GM23338 (cell line): ENCODE measurements around the gene ZNF555. TPM values are rescaled to one million over a fixed set of nuclear protein-coding genes. Genes with fewer than 3 reads are reported as not detected.

Experiments
- ATAC-seq: fragments of 200-7000 bp; cut with Tn5 transposase; 3 replicates; pipeline ENCODE4 v1.9.1; 2020
- DNase-seq: peaks from one replicate; pipeline ENCODE4 v3.0.0-alpha.2; 2015; ENCODE audit warnings: low spot score
- H2AFZ ChIP-seq: fragments of 200-600 bp; sonication (generic); 2 replicates; pipeline ENCODE4 v1.8.0; 2016; ENCODE audit warnings: antibody characterized with exemption, mild to moderate bottlenecking, moderate library complexity
- H3F3A ChIP-seq: fragments of 200-600 bp; sonication (generic); replicated peaks from 2 replicates; pipeline ENCODE4 v1.8.0; 2017; ENCODE audit warnings: antibody characterized with exemption, mixed run types, low read depth
- H3K27ac ChIP-seq: fragments of 200-600 bp; sonication (generic); 2 replicates; pipeline ENCODE4 v1.6.1; 2016; ENCODE audit warnings: low read depth
- H3K27me3 ChIP-seq: fragments of 200-600 bp; sonication (generic); 2 replicates; pipeline ENCODE4 v1.8.0; 2016; ENCODE audit warnings: mild to moderate bottlenecking, mixed run types, moderate library complexity; ENCODE audit not compliant: insufficient read depth
- H3K36me3 ChIP-seq: fragments of 200-600 bp; sonication (generic); 2 replicates; pipeline ENCODE4 v1.8.0; 2016; ENCODE audit warnings: mild to moderate bottlenecking; ENCODE audit not compliant: insufficient read depth
- H3K4me1 ChIP-seq: fragments of 200-600 bp; sonication (generic); 2 replicates; pipeline ENCODE4 v1.8.0; 2016; ENCODE audit warnings: mild to moderate bottlenecking, moderate library complexity; ENCODE audit not compliant: insufficient read depth
- H3K4me2 ChIP-seq: fragments of 200-600 bp; sonication (generic); 2 replicates; pipeline ENCODE4 v1.7.1; 2017; ENCODE audit warnings: mixed run types
- H3K4me3 ChIP-seq: fragments of 200-600 bp; sonication (generic); 2 replicates; pipeline ENCODE4 v1.6.1; 2016; ENCODE audit warnings: mixed run types
- H3K79me2 ChIP-seq: fragments of 200-600 bp; sonication (generic); replicated peaks from 2 replicates; pipeline ENCODE4 v1.8.0; 2017; ENCODE audit warnings: mild to moderate bottlenecking; ENCODE audit not compliant: insufficient read depth
- H3K9me2 ChIP-seq: fragments of 200-600 bp; sonication (generic); 2 replicates; pipeline ENCODE4 v1.8.0; 2017; ENCODE audit not compliant: insufficient read depth
- H4K20me1 ChIP-seq: fragments of 200-600 bp; sonication (generic); replicated peaks from 2 replicates; pipeline ENCODE4 v1.8.0; 2017; ENCODE audit warnings: mild to moderate bottlenecking; ENCODE audit not compliant: insufficient read depth
- H3K27ac Mint-ChIP-seq: 2 replicates; pipeline ENCODE4 v1.8.0; 2020; ENCODE audit warnings: inconsistent platforms, mild to moderate bottlenecking, moderate library complexity, mixed read lengths
- H3K27me3 Mint-ChIP-seq: 3 replicates; pipeline ENCODE4 v1.8.0; 2022; ENCODE audit warnings: low read depth, mild to moderate bottlenecking, moderate library complexity, mixed read lengths, inconsistent platforms; ENCODE audit not compliant: insufficient read depth, poor library complexity
- H3K36me3 Mint-ChIP-seq: 3 replicates; pipeline ENCODE4 v1.8.0; 2021; ENCODE audit warnings: low read depth, mild to moderate bottlenecking, inconsistent platforms, moderate library complexity, mixed read lengths
- H3K4me1 Mint-ChIP-seq: 3 replicates; pipeline ENCODE4 v1.8.0; 2020; ENCODE audit warnings: mild to moderate bottlenecking, inconsistent platforms, mixed read lengths
- H3K4me3 Mint-ChIP-seq: 3 replicates; pipeline ENCODE4 v1.8.0; 2021; ENCODE audit warnings: moderate library complexity, mild to moderate bottlenecking, inconsistent platforms, mixed read lengths
- H3K9me3 Mint-ChIP-seq: 3 replicates; pipeline ENCODE4 v1.8.0; 2020; ENCODE audit warnings: moderate library complexity, mild to moderate bottlenecking, inconsistent platforms, mixed read lengths
- CTCF ChIP-seq, 2 experiments: fragments of 200-600 bp in 1 of 2; sonication (generic) in 1 of 2; conservative IDR thresholded peaks; 2 replicates each; pipeline versions ENCODE4 v1.5.1 to v1.6.1; 2016 to 2017; ENCODE audit warnings: antibody characterized with exemption in 2 of 2, low read depth in 2 of 2, mild to moderate bottlenecking in 2 of 2, moderate library complexity in 1 of 2
- JUNB ChIP-seq: IDR thresholded peaks from one replicate; pipeline ENCODE4 v1.6.1; 2016; ENCODE audit warnings: antibody characterized with exemption; ENCODE audit not compliant: unreplicated experiment
- NANOG ChIP-seq: IDR thresholded peaks from 2 replicates; pipeline ENCODE4 v1.6.1; 2016; ENCODE audit warnings: antibody characterized with exemption, borderline replicate concordance
- ZNF114 ChIP-seq: fragments of 250-450 bp; sonication (Bioruptor Pico); IDR thresholded peaks from 2 replicates; pipeline ENCODE4 v1.5.0; 2020; ENCODE audit warnings: mild to moderate bottlenecking, moderate library complexity
- ZNF331 ChIP-seq: fragments of 250-450 bp; sonication (Bioruptor Pico); IDR thresholded peaks from 2 replicates; pipeline ENCODE4 v1.5.0; 2020; ENCODE audit warnings: low read depth, mild to moderate bottlenecking, moderate library complexity
- polyA plus RNA-seq: library from polyadenylated mRNA; unstranded; fragments of >200 nt; fragmentation: Nextera tagmentation; extraction: Ambion mirVana; gene quantifications from 2 replicates; pipeline ENCODE4 v1.2.1, GENCODE V29; 2016
- total RNA-seq: library from RNA; depleted of rRNA; stranded (reverse); fragments of >200 nt; shearing (Covaris generic); gene quantifications from 2 replicates; pipeline ENCODE4 v1.2.3, GENCODE V29; 2014

Gene ZNF555
- total and polyA plus RNA-seq, 2 experiments from 2014 or later = 3.5 to 7.5 TPM

DNA sequence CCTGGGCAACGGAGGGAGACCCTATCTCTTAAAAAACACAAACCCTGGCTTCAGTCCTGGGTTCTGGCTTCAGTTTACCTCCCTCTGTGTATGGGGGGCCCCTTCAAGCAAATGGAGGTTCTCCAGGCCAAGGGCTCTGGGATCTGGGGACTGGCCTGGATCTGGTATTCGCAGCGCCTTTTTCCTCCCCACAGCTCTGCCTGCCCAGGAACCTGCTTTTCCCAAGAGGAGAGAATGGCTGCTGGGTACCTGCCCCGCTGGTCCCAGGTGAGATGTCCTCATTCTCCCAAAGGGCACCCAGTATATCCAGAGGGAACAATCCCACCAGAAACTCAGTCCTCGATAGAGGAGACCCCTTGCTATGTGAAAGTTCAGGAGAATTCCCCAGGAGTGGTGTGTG lies 18.4 kb upstream of the ZNF555 start:
- H4K20me1 ChIP-seq = no peaks in the 10 kb centered on the region
- H3K36me3 Mint-ChIP-seq = peaks cover 43% of the 10 kb centered on the region
- TF ChIP-seq ZNF331 (CRISPR knock-in tag) (no peak), JUNB (no peak), NANOG (no peak)
- ATAC-seq (no peak), DNase-seq (no peak)
- H3K4me1 Mint-ChIP-seq = no peaks in the 10 kb centered on the region; the same call in 2 of the 3 replicates
- H3K4me3 ChIP-seq = no peak overlapping the region
- peaks cover 5% of the 10 kb centered on the region for H3K27me3 Mint-ChIP-seq
- H3K9me3 Mint-ChIP-seq = peaks cover 28% of the 10 kb centered on the region
- H3K4me2 ChIP-seq = no peak overlapping the region
- no peak overlapping the region for H3K27ac Mint-ChIP-seq
- H3F3A ChIP-seq = no peaks in the 10 kb centered on the region
- H2AFZ ChIP-seq = no peak overlapping the region
- H3K27me3 ChIP-seq = no peaks in the 10 kb centered on the region
- H3K36me3 ChIP-seq = no peaks in the 10 kb centered on the region
- H3K4me3 Mint-ChIP-seq = no peak overlapping the region
- no peak overlapping the region for H3K27ac ChIP-seq
- no peaks in the 10 kb centered on the region for H3K79me2 ChIP-seq
- H3K9me2 ChIP-seq = no peaks in the 10 kb centered on the region
- no peaks in the 10 kb centered on the region for H3K4me1 ChIP-seq

DNA sequence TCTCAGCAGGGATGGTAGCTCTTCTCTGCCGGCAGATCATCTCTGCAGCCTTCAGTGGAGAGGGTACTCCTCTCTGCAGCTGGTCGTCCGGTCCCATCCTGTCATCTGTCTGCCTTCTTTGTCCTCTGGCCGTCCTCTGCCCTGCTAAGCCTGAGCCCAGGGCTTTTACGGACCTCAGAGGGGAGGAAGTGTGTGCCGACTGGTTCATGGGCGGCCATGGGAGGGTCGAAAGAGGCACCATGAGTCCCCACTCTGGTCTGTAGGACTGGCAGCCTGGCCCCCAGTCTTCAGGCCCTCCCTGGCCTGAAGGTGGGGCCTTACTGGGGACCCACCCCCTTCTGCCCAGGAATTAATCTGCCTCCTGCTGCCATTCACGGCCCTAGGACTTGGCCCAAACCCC lies 17.6 kb upstream of the ZNF555 start:
- no peaks in the 10 kb centered on the region for H3K27me3 ChIP-seq
- H3K4me3 ChIP-seq = no peak overlapping the region
- H3K27ac ChIP-seq = no peak overlapping the region
- no peaks in the 10 kb centered on the region for H3F3A ChIP-seq
- no peak overlapping the region for H3K4me2 ChIP-seq
- H3K79me2 ChIP-seq = no peaks in the 10 kb centered on the region
- H3K36me3 ChIP-seq = no peaks in the 10 kb centered on the region
- DNase-seq (no peak), ATAC-seq (no peak)
- no peak overlapping the region for H2AFZ ChIP-seq
- TF ChIP-seq ZNF331 (CRISPR knock-in tag) (no peak), ZNF114 (CRISPR knock-in tag) (no peak), NANOG (no peak)
- H3K4me1 Mint-ChIP-seq = no peaks in the 10 kb centered on the region; the same call in 2 of the 3 replicates
- peaks cover 5% of the 10 kb centered on the region for H3K27me3 Mint-ChIP-seq
- no peaks in the 10 kb centered on the region for H4K20me1 ChIP-seq
- peaks cover 51% of the 10 kb centered on the region for H3K36me3 Mint-ChIP-seq
- H3K27ac Mint-ChIP-seq = no peak overlapping the region
- H3K4me1 ChIP-seq = no peaks in the 10 kb centered on the region
- no peaks in the 10 kb centered on the region for H3K9me2 ChIP-seq
- H3K4me3 Mint-ChIP-seq = no peak overlapping the region
- peaks cover 36% of the 10 kb centered on the region for H3K9me3 Mint-ChIP-seq

- DNase-seq (no peak), ATAC-seq (no peak)
- H3K79me2 ChIP-seq = no peaks in the 10 kb centered on the region
- H3K27ac Mint-ChIP-seq = no peak overlapping the region
- no peak overlapping the region for H3K27ac ChIP-seq
- H3K4me2 ChIP-seq = no peak overlapping the region
- H3K36me3 Mint-ChIP-seq = peaks cover 55% of the 10 kb centered on the region
- peaks cover 40% of the 10 kb centered on the region for H3K9me3 Mint-ChIP-seq
- no peaks in the 10 kb centered on the region for H3K36me3 ChIP-seq
- H3K27me3 ChIP-seq = no peaks in the 10 kb centered on the region
- no peaks in the 10 kb centered on the region for H3K4me1 ChIP-seq
- no peaks in the 10 kb centered on the region for H4K20me1 ChIP-seq
- no peak for TF ChIP-seq NANOG
- TF ChIP-seq CTCF (conservative IDR thresholded peaks at IDR 0.05; ENCODE audit: low read depth in 2 of 2) = no peak
- peaks cover 5% of the 10 kb centered on the region for H3K27me3 Mint-ChIP-seq
- no peak overlapping the region for H2AFZ ChIP-seq
- H3K4me1 Mint-ChIP-seq = no peaks in the 10 kb centered on the region; the same call in 2 of the 3 replicates
- H3K9me2 ChIP-seq = no peaks in the 10 kb centered on the region
- H3K4me3 Mint-ChIP-seq = no peak overlapping the region
- no peak overlapping the region for H3K4me3 ChIP-seq
- H3F3A ChIP-seq = no peaks in the 10 kb centered on the region
Observed at GRCh38 chr19:2824129-2824528, 17.1 kb upstream of the ZNF555 start.
